Fibroblast of villous mesenchyme (primary cell): ENCODE data around the gene CEMP1. TPM values are rescaled to one million over a fixed set of nuclear protein-coding genes. Genes with fewer than 3 reads are reported as not detected.

Source experiments
- DNase-seq: peaks from one replicate; pipeline ENCODE4 v3.0.0-alpha.2; 2010; ENCODE audit warnings: low read depth
- H3K4me3 ChIP-seq: 2 replicates; pipeline ENCODE4 v1.5.1; 2011; ENCODE audit warnings: low read depth, mild to moderate bottlenecking, low read length
- total RNA-seq: library from RNA; depleted of rRNA; stranded (reverse); fragments of >200 nt; gene quantifications from 2 replicates; pipeline ENCODE4 v1.2.3, GENCODE V29; 2012
- TF ChIP-seq, protein P1 (sequence below): IDR thresholded peaks from 2 replicates; pipeline ENCODE4 v1.5.1; 2012; ENCODE audit warnings: low read depth, mild to moderate bottlenecking, low read length; ENCODE audit not compliant: insufficient read depth

The CEMP1 gene
- total RNA-seq, 1 donor, result not detected

DNA sequence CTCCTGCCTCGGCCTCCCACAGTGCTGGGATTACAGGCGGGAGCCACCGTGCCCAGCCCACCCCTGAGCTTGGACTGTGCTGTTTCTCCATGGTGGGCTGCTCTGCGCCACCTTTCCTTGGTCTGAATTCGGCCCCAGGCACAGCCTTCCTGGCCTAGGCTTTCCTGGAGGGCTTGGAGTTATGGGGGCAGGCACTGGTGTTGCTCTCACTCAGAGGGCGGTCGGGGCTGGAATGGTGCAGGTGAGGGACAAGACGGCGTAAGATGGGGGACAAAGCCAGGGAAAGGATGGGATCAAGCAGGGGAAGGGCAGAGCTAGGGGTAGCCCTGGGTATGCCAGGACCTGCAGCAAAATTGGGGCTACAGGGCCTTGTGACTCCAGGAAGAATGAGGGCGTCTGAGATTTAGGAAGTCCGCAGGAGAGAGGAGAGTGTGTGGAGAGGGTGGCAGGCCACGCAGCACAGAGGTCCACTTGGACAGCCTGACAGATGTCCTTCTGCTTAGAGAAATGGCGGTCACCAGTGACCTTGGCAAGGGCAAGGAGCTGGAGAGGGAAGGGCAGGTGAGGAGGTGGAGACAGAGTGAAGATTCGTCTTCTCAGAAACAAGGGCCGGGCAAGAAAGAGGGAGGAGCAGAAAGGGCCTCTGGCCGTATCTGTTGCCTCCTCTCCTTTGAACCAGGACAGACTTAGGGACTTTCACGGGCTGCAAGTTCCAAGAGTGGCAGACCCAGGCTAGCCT is 19.0 kb downstream of the CEMP1 start:
- TF ChIP-seq, protein P1, sequence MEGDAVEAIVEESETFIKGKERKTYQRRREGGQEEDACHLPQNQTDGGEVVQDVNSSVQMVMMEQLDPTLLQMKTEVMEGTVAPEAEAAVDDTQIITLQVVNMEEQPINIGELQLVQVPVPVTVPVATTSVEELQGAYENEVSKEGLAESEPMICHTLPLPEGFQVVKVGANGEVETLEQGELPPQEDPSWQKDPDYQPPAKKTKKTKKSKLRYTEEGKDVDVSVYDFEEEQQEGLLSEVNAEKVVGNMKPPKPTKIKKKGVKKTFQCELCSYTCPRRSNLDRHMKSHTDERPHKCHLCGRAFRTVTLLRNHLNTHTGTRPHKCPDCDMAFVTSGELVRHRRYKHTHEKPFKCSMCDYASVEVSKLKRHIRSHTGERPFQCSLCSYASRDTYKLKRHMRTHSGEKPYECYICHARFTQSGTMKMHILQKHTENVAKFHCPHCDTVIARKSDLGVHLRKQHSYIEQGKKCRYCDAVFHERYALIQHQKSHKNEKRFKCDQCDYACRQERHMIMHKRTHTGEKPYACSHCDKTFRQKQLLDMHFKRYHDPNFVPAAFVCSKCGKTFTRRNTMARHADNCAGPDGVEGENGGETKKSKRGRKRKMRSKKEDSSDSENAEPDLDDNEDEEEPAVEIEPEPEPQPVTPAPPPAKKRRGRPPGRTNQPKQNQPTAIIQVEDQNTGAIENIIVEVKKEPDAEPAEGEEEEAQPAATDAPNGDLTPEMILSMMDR, result no peak
- no peak for DNase-seq
- H3K4me3 ChIP-seq, result no peak overlapping the region

DNA sequence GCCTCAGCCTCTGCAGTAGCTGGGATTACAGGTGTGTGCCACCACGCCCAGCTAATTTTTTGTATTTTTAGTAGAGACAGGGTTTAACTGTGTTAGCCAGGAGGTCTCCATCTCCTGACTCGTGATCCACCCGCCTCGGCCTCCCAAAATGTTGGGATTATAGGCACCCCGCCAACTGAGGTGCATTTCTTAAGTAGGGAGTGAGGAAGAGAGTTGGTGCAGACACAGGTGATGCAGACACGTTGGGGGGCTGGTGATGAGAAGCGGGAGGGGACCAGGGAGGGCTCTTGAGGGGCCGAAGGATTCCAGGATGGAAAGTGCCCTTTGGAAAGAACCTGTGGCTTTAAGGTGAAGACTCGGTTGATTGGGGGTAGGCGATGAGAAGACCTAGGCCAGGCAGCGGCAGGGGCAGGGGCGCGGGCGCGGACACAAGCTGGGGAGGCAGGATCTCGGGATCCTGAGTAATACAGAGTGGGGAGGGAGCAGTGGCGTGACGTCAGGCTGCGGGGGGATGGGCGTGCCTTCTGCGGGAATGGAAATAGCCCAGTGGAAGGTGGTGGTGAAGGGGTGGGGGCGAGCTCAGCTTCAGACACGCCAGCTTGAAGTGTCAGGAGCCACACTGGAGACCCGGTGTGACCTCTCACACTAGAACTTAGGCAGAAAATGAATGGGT is 19.9 kb downstream of the CEMP1 start:
- TF ChIP-seq, protein P1, result no peak
- DNase-seq, result peak; percentile 86
- H3K4me3 ChIP-seq, result peak overlapping the region; percentile 30

DNA sequence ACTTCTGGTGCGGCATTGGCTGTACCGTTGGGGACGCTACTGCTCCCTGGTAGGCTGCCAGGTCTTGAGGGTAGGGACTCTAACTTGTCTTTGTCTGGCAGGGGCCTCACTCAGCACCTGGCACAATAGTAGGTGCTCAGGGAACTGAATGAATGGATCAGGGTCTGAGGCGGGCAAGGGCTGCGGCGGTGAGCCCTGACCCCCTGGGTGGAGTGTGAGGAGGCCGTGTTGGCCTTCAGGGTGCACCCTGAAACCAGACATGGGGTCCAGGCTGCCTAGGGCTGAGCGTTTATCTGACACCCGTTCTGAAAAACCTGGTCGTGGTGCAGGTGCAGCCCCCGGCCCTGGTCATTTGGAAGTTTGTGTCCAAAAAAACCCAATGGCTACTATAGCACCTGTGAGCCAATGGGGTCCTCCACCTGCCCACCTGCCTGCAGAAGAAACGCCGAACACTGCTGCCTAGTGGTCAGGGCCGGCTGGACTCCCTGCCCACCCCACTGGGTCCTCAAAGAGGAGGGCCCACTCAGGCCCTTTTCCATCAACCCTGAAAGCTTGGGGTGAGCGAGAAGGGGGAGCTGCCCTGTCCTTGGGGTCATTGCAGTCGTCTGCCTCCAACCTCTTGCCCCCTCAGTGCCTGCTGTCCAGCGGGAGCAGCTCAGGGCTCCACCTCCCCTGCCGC is 22.3 kb downstream of the CEMP1 start:
- H3K4me3 ChIP-seq, result no peak overlapping the region
- no peak for DNase-seq
- TF ChIP-seq, protein P1, result no peak

DNA sequence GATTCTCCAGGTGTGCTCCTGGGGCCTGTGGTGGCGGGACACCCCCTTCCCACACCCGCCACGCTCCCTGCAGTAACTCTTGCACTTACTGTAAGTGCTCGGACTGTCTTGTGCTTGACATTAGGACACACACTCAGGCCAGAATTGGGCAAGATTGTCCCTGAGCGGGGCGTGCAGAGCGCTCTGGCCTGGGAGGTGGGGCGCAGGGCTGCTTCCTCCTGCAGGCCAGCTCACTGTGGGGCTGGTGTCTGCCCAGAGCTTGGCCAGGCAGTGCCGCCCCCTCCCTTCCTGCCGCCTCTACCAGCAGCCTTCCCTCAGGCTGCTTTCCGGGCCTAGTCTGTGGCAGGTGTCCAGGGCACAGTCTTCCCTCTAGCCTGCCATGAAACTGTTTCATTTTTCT is 23.5 kb downstream of the CEMP1 start:
- no peak for DNase-seq
- H3K4me3 ChIP-seq, result no peak overlapping the region
- TF ChIP-seq, protein P1, result no peak

DNA sequence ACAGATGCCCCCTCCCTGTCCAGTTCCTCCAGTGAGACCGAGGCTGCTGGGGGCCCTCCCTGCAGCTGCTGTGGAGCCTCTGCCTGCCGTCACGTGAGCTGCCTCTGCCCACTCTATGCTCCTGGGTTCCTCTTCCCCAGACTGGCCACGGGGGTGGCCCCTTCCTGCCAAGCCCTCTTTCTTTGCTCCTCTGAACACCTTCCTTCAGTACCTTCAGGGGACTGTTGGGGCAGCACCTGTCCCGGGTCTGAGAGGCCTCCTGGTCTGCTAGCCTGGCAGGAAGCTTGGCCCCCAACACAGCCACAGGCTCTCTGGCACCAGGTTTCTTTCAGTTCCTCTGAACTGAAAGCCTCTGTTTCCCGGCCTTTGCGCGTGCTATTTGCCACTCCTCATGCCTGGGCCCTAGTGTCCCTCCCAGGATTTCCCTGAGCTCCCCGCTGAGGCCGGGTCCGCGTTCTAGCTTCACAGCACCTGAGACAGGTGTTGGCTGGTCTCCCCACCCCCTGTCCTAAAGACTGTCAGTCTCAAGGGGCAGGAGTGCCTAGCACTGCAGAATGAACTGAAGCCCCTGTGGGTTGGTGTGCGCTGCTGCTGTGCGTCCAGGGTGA is 24.1 kb downstream of the CEMP1 start:
- no peak overlapping the region for H3K4me3 ChIP-seq
- DNase-seq, result no peak
- TF ChIP-seq, protein P1, result no peak

DNA sequence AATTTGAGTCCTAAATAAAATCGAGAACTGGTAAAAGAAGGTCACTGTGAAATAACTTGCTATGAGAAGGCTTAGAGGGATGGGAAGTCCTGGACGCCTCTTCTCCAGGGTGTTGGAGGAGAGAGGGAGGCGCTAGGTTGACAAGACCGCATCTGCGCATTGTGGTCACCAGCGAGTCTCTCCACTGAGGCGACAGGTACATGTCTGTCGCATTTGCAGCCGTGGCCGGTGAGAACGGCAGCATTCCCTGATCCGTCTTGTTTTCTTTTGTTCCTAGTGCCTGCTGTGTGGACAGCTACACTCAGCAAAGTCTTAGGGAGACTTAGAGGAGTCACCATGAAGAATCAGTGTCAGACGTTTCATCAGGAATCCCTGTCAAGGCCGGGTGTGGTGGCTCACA is 25.5 kb downstream of the CEMP1 start:
- H3K4me3 ChIP-seq, result no peak overlapping the region
- TF ChIP-seq, protein P1, result no peak
- no peak for DNase-seq
